Measurements from ENCODE around the gene CDCA5. TPM values are rescaled to one million over a fixed set of nuclear protein-coding genes. Genes with fewer than 3 reads are reported as not detected.

Gene CDCA5
- total RNA-seq, 1 experiment from 2014 or later, result 73.4 TPM

GRCh38 chr11:65103476-65103875 is 19.6 kb upstream of the CDCA5 start:
- Histone ChIP-seq H3K36me3 (ENCODE audit: low read depth, low read length) (no peaks in the 10 kb centered on the region; the same call in 1 of the 2 replicates), H3K27me3 (ENCODE audit: low read length) (no peaks in the 10 kb centered on the region), H3K79me2 (ENCODE audit: low read length) (peaks cover 47% of the 10 kb centered on the region), H3K4me2 (ENCODE audit: low read length) (no peak overlapping the region), H3F3A (ENCODE audit: low read length, unreplicated experiment) (no peaks in the 10 kb centered on the region), H3K9me2 (replicated peaks; ENCODE audit: low read length) (no peaks in the 10 kb centered on the region), H4K20me1 (ENCODE audit: low read length) (no peaks in the 10 kb centered on the region), H3K4me1 (ENCODE audit: insufficient read depth, low read length) (no peaks in the 10 kb centered on the region), H3K9ac (ENCODE audit: low read length) (no peak overlapping the region), H3K27ac (ENCODE audit: low read length) (no peak overlapping the region), H3K4me3 (ENCODE audit: low read length) (no peak overlapping the region), H3K9me3 (ENCODE audit: low read length) (no peaks in the 10 kb centered on the region), H2AFZ (ENCODE audit: low read length) (no peak overlapping the region)
- intact Hi-C loops (cut with micrococcal nuclease), result no loop called here
- DNase-seq (no peak), ATAC-seq (no peak)
- no peak for TF ChIP-seq EZH2phosphoT487 (IDR thresholded peaks at IDR 0.05; ENCODE audit: borderline replicate concordance, low read length)
- no peak for TF ChIP-seq CTCF (conservative IDR thresholded peaks at IDR 0.05; ENCODE audit: low read depth, low read length)
- TF ChIP-seq EZH2 (IDR thresholded peaks at IDR 0.05; ENCODE audit: low read length, unreplicated experiment), result no peak
- CTCF ChIA-PET, result interaction anchor here (0.7 kb wide), 1 partner anchor 9 kb away, joined by 4 read pairs; no protein-coding TSS in a partner anchor
- POLR2A ChIA-PET (ENCODE audit: unreplicated experiment), result no interaction called here
- BruUV-seq (replicated peaks), result no TSS peak

GRCh38 chr11:65102142-65103095 is 18.6 kb upstream of the CDCA5 start:
- CTCF ChIA-PET, result no interaction called here
- POLR2A ChIA-PET (ENCODE audit: unreplicated experiment), result no interaction called here
- no peaks in the 10 kb centered on the region for H3K9me3 ChIP-seq (ENCODE audit: low read length)
- intact Hi-C loops (cut with micrococcal nuclease), result no loop called here
- H3K36me3 ChIP-seq (ENCODE audit: low read depth, low read length), result no peaks in the 10 kb centered on the region; the same call in 1 of the 2 replicates
- H3K27ac ChIP-seq (ENCODE audit: low read length), result no peak overlapping the region
- no peaks in the 10 kb centered on the region for H3K27me3 ChIP-seq (ENCODE audit: low read length)
- TF ChIP-seq EZH2phosphoT487 (IDR thresholded peaks at IDR 0.05; ENCODE audit: borderline replicate concordance, low read length) (no peak), CTCF (conservative IDR thresholded peaks at IDR 0.05; ENCODE audit: low read depth, low read length) (no peak), EZH2 (IDR thresholded peaks at IDR 0.05; ENCODE audit: low read length, unreplicated experiment) (no peak)
- H3K4me2 ChIP-seq (ENCODE audit: low read length), result no peak overlapping the region
- 0 out of 2 replicates have a peak, but pooled peaks cover 1% of the 10 kb centered on the region for H3K4me1 ChIP-seq (ENCODE audit: insufficient read depth, low read length)
- no peak overlapping the region for H2AFZ ChIP-seq (ENCODE audit: low read length)
- DNase-seq (no peak), ATAC-seq (peak; percentile 42; the same call in 1 of the 2 replicates)
- no peak overlapping the region for H3K4me3 ChIP-seq (ENCODE audit: low read length)
- H3K9ac ChIP-seq (ENCODE audit: low read length), result no peak overlapping the region
- no peaks in the 10 kb centered on the region for H4K20me1 ChIP-seq (ENCODE audit: low read length)
- no peaks in the 10 kb centered on the region for H3F3A ChIP-seq (ENCODE audit: low read length, unreplicated experiment)
- peaks cover 58% of the 10 kb centered on the region for H3K79me2 ChIP-seq (ENCODE audit: low read length)
- BruUV-seq (replicated peaks), result no TSS peak
- no peaks in the 10 kb centered on the region for H3K9me2 ChIP-seq (replicated peaks; ENCODE audit: low read length)
